ENCODE results near the gene OVOL1. TPM values are rescaled to one million over a fixed set of nuclear protein-coding genes. Genes with fewer than 3 reads are reported as not detected.

The OVOL1 gene
- total and polyA plus RNA-seq, 2 donors (not counting 1 experiment from before 2014, with no cell fraction given): 0.15 to 0.66 TPM

DNA sequence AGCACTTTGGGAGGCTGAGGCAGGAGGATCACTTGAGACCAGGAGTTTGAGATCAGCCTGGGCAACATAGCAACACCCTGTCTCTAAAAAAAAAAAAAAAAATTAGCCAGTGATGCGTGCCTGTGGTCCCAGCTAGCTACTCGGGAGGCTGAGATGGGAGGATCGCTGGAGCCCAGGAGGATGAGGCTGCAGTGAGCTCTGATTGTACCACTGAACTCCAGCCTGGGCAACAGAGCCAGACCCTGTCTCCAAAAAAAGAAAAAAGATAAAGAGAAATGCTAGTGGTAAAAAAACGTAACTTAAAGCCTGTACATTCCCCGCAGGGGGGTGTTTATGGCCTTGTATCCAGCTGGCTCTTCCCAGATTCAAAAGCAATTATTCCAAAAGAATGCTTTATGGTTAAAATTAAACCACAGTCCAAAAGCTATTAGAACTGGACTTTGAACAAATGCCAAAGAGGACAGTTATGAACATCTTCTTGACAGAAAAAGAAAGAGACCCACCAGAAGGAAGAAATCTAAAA lies 30.5 kb downstream of the OVOL1 start:
- Histone ChIP-seq H4K20me1 (ENCODE audit: control insufficient read depth, insufficient read depth, low read length, poor library complexity, severe bottlenecking) (no peaks in the 10 kb centered on the region), H3K79me2 (ENCODE audit: control insufficient read depth, insufficient read depth, low read length) (no peaks in the 10 kb centered on the region), H3K4me3 (ENCODE audit: control extremely low read depth in 1 of 5, extremely low read depth in 1 of 5, insufficient read depth in 1 of 5, low read depth in 2 of 5, low read length in 4 of 5) (peak overlapping the region; percentile 43 to 66 (median 52)), H3K27ac (ENCODE audit: low read length in 2 of 2) (peak overlapping the region; percentile 54 to 66), H3K4me1 (ENCODE audit: control insufficient read depth in 2 of 2, insufficient read depth in 2 of 2, low read length in 2 of 2) (peaks cover 6 to 13% of the 10 kb centered on the region in 2 donors), H2AFZ (ENCODE audit: insufficient read depth, low read depth, low read length, poor library complexity, severe bottlenecking) (peak overlapping the region; percentile 80), H3K9me3 (ENCODE audit: control extremely low read depth in 1 of 3, control insufficient read depth in 2 of 3, insufficient read depth in 1 of 3, low read length in 2 of 3) (no peaks in the 10 kb centered on the region), H3K9ac (ENCODE audit: low read length) (peak overlapping the region; percentile 66), H3K4me2 (replicated peaks; ENCODE audit: low read depth, low read length, poor library complexity, severe bottlenecking) (peak overlapping the region; percentile 90), H3K36me3 (replicated peaks in 1 of 2; ENCODE audit: control extremely low read depth in 1 of 2, control insufficient read depth in 1 of 2, extremely low read depth in 1 of 2, insufficient read depth in 2 of 2, low read length in 1 of 2) (no peaks in the 10 kb centered on the region), H3K27me3 (replicated peaks in 1 of 4; ENCODE audit: control extremely low read depth in 1 of 4, control insufficient read depth in 3 of 4, insufficient read depth in 4 of 4, low read length in 3 of 4) (no peaks in the 10 kb centered on the region)
- TF ChIP-seq CTCF (IDR thresholded peaks at IDR 0.05): no peak
- no peak for TF ChIP-seq EZH2 (IDR thresholded peaks at IDR 0.05; ENCODE audit: borderline replicate concordance, insufficient read depth, low read depth, low read length, poor library complexity, severe bottlenecking)
- H3K4me3 Mint-ChIP-seq: peak overlapping the region; percentile 74
- DNase-seq (no peak), ATAC-seq (ENCODE audit: low read depth) (no peak)
- WGBS (ENCODE audit: insufficient coverage): 100% methylated on average over 3 of the region's 5 CpGs
- H3K4me1 Mint-ChIP-seq: peaks cover 9% of the 10 kb centered on the region
- peak overlapping the region; percentile 23 for H3K27ac Mint-ChIP-seq
- no peaks in the 10 kb centered on the region for H3K27me3 Mint-ChIP-seq
- intact Hi-C loops (cut with micrococcal nuclease): loop anchor here (5.0 kb wide), 1 partner anchor 50 kb away; no protein-coding TSS in a partner anchor
- ChIA-PET CTCF (interaction anchor here (0.6 to 6.1 kb wide), 22 partner anchors 11 to 1125 kb away, joined by 3 to 90 read pairs (median 6); partner anchors contain the start of genes AP5B1, CCDC85B, KAT5 and OVOL1), POLR2A (interaction anchor here (0.7 to 1.4 kb wide), 4 partner anchors 37 to 212 kb away, joined by 4 to 6 read pairs (median 4); partner anchors contain the start of genes AP5B1 and FIBP)
- no peaks in the 10 kb centered on the region for H3K9me3 Mint-ChIP-seq (ENCODE audit: insufficient read depth)
